GM19463 (cell line): ENCODE measurements around the gene GJC2.
A peak's percentile ranks its signal among the peaks of the same experiment; 100 is the strongest.

Experiments used
- ATAC-seq: cut with Tn5 transposase; IDR thresholded peaks from one replicate; pipeline ENCODE4 v1.9.1; 2021; ENCODE audit warnings: mild to moderate bottlenecking, moderate library complexity; ENCODE audit not compliant: unreplicated experiment

The GJC2 gene

DNA sequence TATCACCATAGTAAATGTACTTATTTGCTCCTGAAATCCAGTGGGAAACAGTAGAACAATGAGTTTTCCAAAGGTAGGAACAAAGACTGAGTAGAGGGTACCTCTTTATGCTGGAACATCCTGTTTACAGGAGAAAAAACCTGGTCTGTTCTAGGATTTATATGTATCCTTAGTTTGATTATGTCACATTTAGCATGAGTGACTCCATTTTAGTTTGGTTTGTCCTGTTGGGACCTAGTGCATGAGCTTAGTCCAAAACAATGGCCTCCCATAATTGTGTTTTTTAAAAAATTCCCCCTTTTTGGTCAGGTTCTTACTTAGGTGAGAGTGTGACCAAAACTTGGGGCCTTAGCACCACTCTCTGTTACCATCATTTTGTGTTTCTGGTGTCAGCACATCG lies 37.1 kb upstream of the GJC2 start:
- ATAC-seq: no peak

DNA sequence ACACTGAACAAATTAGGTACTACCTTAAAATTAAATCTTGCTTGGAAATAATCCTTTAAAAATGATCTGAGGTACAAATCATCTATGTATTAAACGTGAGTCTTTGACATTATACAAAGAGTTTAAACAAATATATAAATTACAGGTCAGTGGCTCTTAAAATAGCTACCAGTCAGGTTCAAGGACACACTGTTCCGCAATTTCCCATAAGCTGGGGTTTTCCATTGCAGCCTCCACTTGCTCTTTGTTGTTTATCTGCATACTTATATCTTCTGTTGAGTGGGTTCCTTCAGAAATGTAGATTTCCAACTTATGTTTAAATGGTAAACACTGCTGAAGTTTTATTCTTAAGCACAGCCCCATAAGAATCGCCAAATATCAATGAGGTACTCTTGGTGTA lies 34.9 kb upstream of the GJC2 start:
- ATAC-seq: no peak

DNA sequence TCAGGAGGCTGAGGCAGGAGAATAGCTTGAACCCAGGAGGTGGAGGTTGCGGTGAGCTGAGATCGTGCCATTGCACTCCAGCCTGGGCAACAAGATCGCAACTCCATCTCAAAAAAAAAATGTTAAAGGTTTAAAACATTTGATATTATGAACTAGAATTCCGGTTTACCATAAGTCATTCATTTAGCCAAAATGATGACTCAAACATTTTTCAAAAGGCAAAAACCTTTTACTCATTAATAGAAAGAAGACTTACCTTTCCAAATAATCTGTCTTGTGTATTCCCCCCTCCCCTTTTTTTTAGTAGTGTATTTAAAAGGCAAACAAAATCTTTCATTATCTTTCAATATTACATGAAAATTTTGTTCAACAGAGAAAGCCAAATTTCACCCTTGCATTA lies 32.4 kb upstream of the GJC2 start:
- no peak for ATAC-seq

DNA sequence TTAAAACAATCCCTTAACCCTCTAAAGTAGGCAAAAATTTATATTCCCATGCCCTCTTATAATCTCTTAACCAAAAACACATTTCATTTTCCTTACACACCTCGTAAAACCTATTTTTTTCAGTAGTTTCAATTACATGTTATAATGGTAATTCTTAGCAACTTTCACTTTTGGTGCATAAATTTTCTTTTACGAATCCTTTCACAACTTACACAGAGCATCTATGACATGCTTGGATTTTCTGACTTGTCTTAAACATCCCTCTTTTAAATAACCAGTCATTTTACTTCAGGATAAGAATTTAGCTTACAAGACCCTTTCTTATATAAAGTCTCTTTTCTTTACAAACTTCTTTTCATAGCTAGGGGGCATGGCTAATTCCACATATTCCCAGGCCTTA lies 31.7 kb upstream of the GJC2 start:
- ATAC-seq: no peak

DNA sequence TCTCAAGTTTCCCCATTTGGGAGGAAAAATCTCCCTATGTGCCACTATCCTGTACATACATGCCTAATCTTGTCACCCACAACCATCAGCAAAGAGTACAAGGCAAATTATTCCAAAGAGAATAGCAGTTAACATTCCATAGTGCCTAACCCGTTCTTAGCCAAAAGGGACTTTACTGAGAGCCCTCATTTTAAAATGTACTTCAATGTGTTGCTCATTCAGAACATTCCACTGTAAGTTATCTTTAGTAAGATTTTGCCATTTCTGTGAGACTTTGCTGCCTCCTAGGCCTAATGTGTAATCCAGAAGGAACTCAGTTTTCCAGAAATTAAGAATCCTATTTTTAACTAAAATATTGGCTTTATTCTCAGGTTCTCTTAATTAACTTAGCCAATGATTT lies 29.4 kb upstream of the GJC2 start:
- no peak for ATAC-seq

DNA sequence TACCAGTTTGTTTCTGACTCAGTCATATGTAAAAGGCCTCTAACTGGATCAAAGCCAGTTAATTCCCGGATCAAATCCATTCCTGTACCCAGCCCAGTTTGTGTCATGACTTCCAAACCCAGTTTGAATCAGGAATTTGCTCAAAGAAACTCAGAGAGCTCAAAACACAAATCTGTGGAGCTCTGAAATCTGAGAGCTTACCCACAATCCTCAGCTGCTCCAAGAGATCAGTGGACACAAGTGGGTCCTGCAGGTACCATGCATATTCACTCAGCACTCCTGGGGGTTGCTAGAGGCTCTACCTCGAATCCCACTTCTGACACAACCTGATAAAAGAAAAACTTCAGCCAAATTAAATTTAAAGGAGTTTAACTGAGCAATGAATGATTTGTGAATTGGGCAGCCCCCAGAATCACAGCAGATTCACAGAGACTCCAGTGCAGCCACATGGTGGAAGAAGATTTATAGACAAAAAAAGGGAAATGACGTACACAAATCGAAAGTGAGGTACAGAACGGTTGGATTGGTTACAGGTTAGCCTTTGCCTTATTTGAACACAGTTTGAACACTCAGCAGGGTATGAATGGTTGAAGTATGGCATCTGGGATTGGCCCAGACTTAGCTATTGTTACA lies 28.8 kb upstream of the GJC2 start:
- no peak for ATAC-seq

DNA sequence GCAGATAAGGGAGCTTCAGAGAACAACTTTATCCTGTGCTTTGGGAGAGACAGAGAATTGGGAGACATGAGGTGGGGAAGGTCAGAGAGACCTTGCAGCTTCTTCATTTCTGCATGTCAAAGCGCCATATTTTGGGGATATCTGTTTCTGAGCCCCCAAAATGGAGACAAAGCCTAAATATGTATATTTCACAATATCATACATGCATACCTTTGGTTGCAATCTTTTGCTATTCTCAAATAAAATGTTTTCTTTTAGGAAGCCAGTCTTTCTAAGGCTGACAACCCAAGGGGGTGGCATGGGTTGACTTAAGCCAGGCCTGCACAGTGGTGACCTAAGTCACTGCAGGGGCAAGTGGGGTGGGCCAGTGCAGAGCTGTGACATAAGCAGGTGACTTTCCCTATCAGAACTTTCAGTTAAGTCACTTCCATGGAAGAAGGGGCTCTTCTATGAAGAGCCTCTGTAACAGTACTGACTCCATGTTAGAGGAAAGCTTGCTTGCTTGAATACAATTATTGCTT lies 26.7 kb upstream of the GJC2 start:
- no peak for ATAC-seq

DNA sequence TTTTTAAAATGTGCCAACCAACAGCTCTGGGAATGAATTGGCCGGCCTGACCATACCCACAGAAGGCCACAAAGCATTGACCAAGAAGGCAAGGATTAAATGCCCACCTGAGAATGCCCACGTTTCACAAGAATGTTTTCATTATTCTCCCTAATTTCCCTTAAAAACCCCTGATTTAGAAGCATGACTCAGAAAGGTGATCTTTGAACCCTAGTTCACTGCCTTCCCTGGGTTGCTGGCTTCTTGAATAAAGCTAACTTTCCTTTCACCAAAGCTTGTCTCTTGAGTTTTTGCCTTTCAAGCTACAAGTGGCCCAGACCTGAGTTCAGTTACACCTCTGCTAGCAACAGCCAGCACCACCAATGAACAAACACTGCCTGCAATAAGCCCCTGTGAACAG lies 26.2 kb upstream of the GJC2 start:
- ATAC-seq: no peak

DNA sequence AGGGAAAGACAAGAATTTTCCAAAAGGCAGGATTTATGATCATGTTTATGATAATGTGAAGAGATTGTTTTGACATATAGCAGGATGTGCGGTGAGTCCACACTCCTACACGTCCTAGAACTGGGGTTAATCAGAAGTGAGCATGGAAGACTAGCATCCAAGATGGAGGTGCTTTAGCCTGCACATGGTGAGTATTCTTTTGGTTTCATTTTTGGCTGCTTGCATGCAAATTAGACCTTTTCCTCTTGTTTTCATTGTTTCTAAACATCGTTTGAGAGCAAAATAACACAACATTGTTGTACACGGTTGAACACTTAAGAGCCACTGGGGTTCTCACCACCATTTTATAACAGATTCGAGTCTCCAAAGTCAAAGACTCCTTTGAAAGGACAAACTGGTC lies 24.5 kb upstream of the GJC2 start:
- no peak for ATAC-seq

DNA sequence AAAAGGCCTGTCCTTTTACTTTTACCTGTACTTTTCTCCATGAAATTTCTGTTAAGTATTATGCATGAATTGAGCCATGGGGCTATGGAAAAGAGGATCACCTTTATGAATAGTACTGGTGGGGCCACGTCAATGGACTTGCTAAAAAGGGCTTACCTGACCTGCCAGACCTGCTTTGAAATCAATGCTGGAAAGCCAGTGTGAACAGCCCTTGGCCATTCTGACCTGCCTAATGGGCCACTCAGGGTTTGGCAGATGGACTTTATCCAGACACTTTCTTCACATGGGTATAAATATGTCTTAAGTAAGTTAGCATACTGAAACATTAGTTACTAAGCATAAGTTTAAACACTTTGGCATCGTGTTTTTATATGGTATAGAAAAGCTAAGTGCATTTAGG lies 18.0 kb upstream of the GJC2 start:
- ATAC-seq: no peak

DNA sequence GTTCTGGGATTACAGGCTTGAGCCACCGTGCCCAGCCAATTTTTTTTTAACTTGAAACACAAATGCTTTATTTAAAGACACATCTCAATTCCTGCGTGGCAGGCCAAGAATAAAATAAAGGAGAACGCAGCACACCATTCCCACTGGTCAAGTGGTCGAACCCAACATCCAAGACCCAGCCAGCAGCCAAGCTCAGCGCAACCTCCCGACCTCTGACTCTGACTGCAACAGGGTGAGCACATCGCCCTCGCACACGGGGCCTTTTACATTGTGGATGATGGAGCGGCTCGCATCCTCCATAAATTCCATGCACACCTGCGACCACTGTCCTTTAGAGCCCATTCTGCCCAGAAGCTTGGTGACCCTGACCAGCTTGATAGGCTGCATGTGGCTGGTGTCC lies 15.1 kb upstream of the GJC2 start:
- no peak for ATAC-seq

DNA sequence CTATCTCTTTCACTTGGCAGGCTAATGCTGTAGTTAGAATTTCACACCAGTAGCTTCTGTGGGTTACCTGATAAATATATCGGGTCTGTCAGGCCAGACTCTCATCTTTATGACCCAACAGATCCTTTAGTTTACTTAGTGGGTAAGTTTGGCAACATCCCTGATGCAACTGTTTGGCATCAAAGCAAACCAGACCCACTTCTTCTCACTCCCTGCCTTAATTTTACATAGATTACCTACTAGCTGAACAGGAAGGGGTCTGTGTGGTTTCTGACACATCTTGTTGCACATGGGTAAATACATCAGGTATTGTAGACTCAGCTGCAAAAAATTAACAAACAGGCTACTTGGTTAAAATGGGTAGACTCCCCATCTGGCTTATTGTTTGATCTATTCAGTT lies 12.8 kb upstream of the GJC2 start:
- no peak for ATAC-seq

DNA sequence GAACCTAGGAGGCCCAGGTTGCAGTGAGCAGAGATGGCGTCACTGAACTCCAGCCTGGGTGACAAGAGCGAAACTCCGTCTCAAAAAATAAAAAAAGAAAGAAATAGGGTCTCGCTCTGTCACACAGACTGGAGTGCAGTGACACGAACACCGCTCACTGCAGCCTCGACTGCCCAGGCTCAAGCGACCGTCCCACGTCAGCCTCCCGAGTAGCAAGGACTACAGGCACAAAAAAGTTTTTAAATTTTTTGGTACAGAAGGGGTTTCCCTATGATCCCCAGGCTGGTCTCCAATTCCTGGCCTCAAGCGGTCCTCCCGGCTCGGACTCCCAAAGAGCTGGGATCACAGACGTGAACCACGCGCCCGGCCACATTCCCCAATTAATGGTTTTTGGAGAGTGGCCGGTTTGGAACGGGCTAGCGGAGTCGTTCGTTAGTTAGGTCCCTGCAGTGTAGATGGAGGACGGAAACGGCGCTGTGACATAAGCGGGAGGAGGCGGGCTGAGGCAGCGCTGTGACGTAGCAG lies 10.3 kb upstream of the GJC2 start:
- no peak for ATAC-seq

DNA sequence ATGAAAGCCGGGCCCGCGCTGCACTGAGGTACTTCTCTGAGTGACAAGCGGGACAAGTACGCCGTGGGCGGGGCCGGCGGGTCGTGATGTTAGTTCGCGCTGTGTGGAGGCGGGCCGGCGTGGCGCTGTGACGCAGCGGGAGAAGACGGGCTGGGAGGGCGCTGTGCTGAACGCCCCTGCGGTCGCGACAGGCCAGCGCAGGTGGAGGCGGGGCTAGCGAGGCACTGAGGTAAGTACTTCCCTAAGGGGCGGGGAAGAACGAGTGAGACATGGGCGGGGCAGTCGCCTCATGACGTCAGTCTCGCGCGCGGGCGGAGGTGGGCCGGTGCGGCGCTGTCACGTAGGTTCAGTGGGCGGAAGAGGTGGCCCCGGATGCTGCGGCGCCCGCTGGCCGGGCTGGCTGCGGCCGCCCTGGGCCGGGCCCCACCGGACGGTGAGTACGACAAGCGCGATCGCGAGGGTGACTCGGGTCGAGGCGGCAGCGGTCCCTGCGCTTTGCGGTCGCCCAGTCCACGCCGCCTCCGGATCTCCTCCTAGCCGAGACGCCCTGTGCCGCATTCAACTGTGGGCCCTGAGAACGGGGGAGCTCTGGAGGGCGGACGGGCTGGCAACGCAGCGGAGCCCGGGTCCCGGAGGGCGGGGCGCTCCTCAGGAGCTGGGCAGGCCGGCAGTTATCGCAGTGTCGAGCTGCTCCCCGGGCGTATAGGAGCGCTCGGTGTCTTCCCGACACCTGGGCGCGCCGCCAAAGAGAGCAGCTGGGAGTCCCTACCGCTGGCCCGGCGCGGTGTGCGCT lies 9.6 kb upstream of the GJC2 start, which contains the start of gene GUK1:
TSS of gene GUK1 (plus strand) at position 349 of the 793 bp plus-strand sequence. CDS start at position 373, 24 bp downstream.
- ATAC-seq: peak; percentile 88

DNA sequence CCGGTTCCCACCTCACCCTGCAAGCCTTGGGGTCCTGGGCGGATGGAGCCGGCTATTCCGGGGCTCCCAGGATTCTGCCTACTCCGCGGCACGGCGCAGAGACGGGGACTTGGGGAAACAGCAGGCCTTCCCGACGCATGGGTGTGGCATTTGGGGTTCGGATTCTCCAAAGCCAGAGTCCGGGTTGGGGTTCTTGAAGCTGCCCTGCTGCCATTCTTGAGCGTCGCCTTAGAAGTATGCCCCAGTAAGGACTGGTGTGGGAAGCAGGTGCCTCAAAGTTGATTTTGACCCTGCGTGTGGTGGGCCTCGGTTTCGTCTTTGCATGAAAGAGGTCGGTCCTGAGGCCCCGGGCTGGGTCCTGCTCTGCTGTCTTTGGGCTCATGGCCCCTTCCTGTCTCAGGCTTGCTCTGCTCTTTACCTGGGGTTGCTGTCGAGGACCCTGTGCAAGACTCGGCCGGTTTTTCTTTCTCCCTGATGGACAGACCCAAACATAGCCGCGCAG lies 9.0 kb upstream of the GJC2 start:
- ATAC-seq: no peak

DNA sequence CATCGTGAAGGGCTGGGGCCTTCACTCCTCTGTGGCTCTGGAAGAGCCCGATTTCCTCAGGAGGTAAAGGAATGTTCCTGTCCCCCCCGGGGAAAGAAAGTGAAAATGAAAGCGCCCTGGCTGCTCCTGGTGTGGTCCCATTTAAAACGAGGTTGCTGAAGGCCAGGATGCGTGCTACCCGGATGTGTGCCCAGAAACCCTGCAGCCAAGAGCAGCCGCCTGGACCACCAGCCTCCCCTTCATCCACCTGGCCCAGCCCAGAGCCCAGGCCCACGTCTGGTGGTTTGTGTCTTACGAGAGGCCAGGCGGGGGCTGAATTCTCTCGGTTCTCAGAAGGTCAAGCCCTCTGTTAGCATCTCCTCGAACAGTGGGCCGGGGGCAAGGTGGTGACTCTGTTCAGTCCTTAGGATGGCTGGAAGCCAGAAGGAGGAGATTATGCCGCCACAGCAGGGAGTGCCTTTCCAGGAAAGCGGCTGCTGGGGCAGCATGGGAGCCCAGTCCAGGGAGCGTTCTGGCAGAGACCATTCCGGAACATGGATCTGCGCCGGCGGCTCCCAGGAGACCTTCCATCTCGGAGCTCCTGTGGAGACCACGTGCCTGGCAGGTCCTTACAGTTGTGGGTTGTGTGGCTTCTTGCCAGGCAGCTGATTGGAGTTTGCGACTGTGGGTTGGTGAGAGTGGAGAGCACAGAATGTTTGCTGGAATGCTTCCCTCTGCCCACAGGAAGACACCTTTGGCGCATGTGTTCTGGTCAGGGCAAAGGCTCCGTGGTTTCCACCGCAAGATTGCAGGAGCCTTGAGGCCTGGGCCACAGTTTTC lies 8.3 kb upstream of the GJC2 start:
- ATAC-seq: no peak

DNA sequence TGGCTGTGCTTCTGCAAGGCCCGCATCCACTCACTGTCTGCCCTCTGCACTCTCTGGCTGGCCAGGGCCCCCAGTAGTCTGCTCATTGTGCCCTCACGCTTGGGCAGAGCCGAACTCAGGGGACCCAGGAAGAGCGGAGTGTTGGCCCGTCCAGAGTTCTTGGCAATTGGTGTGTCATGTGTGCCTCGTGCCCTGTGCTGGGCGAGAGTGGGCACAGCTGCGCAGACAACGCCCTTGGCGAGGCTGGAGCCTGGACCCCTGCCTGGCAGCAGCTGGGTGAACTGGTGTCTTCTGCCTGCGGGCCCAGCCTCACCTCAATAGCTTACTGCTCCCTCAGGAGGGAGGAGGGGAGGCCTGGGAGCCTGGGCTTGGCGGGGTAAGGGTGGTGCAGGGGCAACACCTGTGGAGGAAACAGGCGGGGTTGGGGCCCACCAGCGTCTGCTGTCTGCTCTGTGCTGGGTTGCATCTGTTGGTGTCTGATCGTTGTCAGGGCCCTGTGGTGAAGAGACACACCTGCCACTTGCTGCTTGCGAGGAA lies 7.5 kb upstream of the GJC2 start:
- no peak for ATAC-seq

DNA sequence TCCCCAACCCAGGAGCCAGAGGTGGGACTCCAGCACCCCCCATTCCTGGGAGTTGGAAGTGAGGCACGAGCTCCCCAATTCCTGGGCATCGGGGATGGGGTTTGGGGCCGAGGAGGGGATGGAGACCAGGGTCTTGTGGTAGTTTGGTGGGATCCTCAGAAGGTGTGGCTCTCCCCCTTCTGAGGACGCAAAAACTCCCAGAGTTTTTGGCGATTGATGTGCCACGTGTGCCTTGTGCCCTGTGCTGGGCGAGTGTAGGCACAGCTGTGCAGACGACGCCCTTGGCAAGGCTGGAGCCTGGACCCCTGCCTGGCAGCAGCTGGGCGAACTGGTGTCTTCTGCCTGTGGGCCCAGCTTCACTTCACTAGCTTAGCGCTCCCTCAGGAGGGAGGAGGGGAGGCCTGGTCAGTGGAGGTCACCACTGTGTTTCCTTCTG lies 7.0 kb upstream of the GJC2 start:
- ATAC-seq: no peak

DNA sequence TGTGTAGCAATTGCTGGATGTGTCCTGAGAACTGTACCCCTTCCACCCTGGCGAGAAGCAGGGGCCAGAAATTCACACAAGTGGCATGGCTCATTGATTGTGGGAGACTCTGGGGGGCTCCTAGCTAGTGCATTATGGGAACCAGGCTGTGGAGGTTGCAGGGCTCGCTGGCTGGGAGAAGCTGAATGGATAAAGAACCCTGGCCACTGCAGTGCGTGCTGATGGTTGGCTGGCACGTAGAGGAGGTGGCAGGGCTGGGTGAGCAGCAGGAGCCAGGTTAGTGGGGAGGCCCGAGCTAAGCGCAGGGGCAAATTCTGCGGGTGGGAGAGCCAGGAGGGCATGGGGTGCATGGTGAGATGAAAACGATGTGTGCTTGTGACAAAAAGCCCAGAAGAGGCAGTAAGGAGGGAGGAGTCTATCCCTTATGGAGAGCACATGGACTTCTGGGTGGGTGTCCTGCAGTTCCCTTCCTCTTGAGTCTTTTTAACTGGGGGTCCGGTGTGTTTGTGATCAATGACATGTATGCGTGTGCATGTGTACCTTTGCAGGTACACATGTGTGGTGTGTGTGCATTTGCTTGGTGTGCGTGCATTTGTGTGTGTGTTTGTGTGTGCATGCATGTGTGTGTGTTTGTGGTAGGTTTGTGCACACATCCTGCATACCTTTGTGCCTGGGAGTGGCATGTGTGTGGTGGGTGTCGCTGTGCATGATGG lies 6.1 kb upstream of the GJC2 start:
- no peak for ATAC-seq
